HepG2 (cell line): Measurements from ENCODE around the gene KIAA2012. TPM values are rescaled to one million over a fixed set of nuclear protein-coding genes. Genes with fewer than 3 reads are reported as not detected.
A peak's percentile ranks its signal among the peaks of the same experiment; 100 is the strongest.

Source experiments
- CEBPZ ChIP-seq: IDR thresholded peaks from 2 replicates; pipeline ENCODE4 v1.6.1; 2012; ENCODE audit warnings: low read length, improper control_type of control experiment
- ETV5 ChIP-seq: IDR thresholded peaks from 2 replicates; pipeline ENCODE4 v1.6.1; 2018; ENCODE audit warnings: missing biosample characterization, missing genetic modification reagents, inconsistent platforms, borderline replicate concordance
- HDAC6 ChIP-seq: fragments of 200-600 bp; sonication (generic); IDR thresholded peaks from 2 replicates; pipeline ENCODE4 v1.7.0; 2017; ENCODE audit warnings: mild to moderate bottlenecking, antibody characterized with exemption, low read length, low read depth
- HIC2 ChIP-seq: sonication (generic); formaldehyde crosslinking; IDR thresholded peaks from 2 replicates; pipeline ENCODE4 v1.9.0; 2022; ENCODE audit warnings: low read depth, missing genetic modification reagents
- KLF9 ChIP-seq: IDR thresholded peaks from 2 replicates; pipeline ENCODE4 v1.6.1; 2016; ENCODE audit warnings: low read depth
- SCMH1 ChIP-seq: sonication (generic); formaldehyde crosslinking; IDR thresholded peaks from 2 replicates; pipeline ENCODE4 v1.9.0; 2021; ENCODE audit warnings: missing genetic modification reagents, mild to moderate bottlenecking, borderline replicate concordance
- SMAD3 ChIP-seq: sonication (generic); formaldehyde crosslinking; IDR thresholded peaks from 2 replicates; pipeline ENCODE4 v1.4.0; 2020; ENCODE audit warnings: missing genetic modification reagents
- TGIF2 ChIP-seq: IDR thresholded peaks from 2 replicates; pipeline ENCODE4 v1.6.1; 2016; ENCODE audit warnings: control low read depth, missing compliant biosample characterization
- ZBTB10 ChIP-seq: sonication (generic); formaldehyde crosslinking; IDR thresholded peaks from 2 replicates; pipeline ENCODE4 v1.4.0; 2020; ENCODE audit warnings: missing genetic modification reagents, borderline replicate concordance
- ZNF510 ChIP-seq: sonication (generic); formaldehyde crosslinking; IDR thresholded peaks from 2 replicates; pipeline ENCODE4 v1.4.0; 2020; ENCODE audit warnings: low read depth, mild to moderate bottlenecking, missing genetic modification reagents
- ZNF512B ChIP-seq: sonication (generic); formaldehyde crosslinking; IDR thresholded peaks from 2 replicates; pipeline ENCODE4 v1.5.1; 2020; ENCODE audit warnings: missing genetic modification reagents, mild to moderate bottlenecking, borderline replicate concordance
- ZNF747 ChIP-seq: sonication (generic); formaldehyde crosslinking; IDR thresholded peaks from 2 replicates; pipeline ENCODE4 v1.8.1; 2023; ENCODE audit warnings: missing genetic modification reagents, mild to moderate bottlenecking, borderline replicate concordance
- ZNF839 ChIP-seq: sonication (generic); formaldehyde crosslinking; IDR thresholded peaks from 2 replicates; pipeline ENCODE4 v1.4.0; 2020; ENCODE audit warnings: missing genetic modification reagents, mild to moderate bottlenecking, borderline replicate concordance
- polyA plus RNA-seq, 8 experiments: library from polyadenylated mRNA; depleted of rRNA in 3 of 8; stranded (reverse) in 7 of 8; unstranded in 1 of 8; fragments of >200 nt; fragmentation: Illumina TruSeq in 4 of 8; extraction: Trizol in 4 of 8; gene quantifications; 2 replicates each; pipeline versions ENCODE4 v1.2.1 to v1.2.3, GENCODE V29; 2011 to 2016; ENCODE audit warnings: low read depth in 4 of 8, missing spikeins in 1 of 8, mixed read lengths in 1 of 8; ENCODE audit not compliant: insufficient read depth in 1 of 8
- total RNA-seq, 5 experiments: library from RNA; depleted of rRNA; stranded (reverse); fragments of >200 nt; fragmentation: Illumina TruSeq; extraction: Trizol; gene quantifications; 2 replicates each; pipeline ENCODE4 v1.2.3, GENCODE V29; 2016; ENCODE audit warnings: low read depth in 1 of 5
- TF ChIP-seq, protein P1 (sequence below): sonication (generic); formaldehyde crosslinking; IDR thresholded peaks from 2 replicates; pipeline ENCODE4 v1.5.0; 2020; ENCODE audit warnings: mild to moderate bottlenecking, missing genetic modification reagents

Gene KIAA2012
- total and polyA plus RNA-seq, 2 of the 13 experiments (the other 11 are each of a cell fraction or from before 2014, with no cell fraction given) = not detected

- TF ChIP-seq, protein P1, sequence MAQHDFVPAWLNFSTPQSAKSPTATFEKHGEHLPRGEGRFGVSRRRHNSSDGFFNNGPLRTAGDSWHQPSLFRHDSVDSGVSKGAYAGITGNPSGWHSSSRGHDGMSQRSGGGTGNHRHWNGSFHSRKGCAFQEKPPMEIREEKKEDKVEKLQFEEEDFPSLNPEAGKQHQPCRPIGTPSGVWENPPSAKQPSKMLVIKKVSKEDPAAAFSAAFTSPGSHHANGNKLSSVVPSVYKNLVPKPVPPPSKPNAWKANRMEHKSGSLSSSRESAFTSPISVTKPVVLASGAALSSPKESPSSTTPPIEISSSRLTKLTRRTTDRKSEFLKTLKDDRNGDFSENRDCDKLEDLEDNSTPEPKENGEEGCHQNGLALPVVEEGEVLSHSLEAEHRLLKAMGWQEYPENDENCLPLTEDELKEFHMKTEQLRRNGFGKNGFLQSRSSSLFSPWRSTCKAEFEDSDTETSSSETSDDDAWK (CRISPR knock-in tag) = no peak
- TF ChIP-seq SMAD3 (no peak), KLF9 (no peak), ZNF747 (CRISPR knock-in tag) (no peak), ETV5 (CRISPR knock-in tag) (no peak), HDAC6 (0 out of 2 replicates have a peak, but pooled peaks have one; percentile 8), CEBPZ (no peak), ZNF510 (CRISPR knock-in tag) (no peak), ZNF512B (CRISPR knock-in tag) (no peak), HIC2 (CRISPR knock-in tag) (no peak), ZBTB10 (CRISPR knock-in tag) (no peak), SCMH1 (no peak), ZNF839 (CRISPR knock-in tag) (no peak), TGIF2 (CRISPR knock-in tag) (no peak)
Observed at GRCh38 chr2:202034249-202035088, 38.6 kb upstream of the KIAA2012 start (continued).
